GM12872 (cell line): Measurements from ENCODE around the gene WDR38.

Experiments
- TF ChIP-seq, protein P1 (sequence below): IDR thresholded peaks from 3 replicates; pipeline ENCODE4 v1.5.1; 2011; ENCODE audit warnings: low read depth, mild to moderate bottlenecking, low read length, moderate library complexity; ENCODE audit not compliant: insufficient read depth

Gene WDR38

DNA sequence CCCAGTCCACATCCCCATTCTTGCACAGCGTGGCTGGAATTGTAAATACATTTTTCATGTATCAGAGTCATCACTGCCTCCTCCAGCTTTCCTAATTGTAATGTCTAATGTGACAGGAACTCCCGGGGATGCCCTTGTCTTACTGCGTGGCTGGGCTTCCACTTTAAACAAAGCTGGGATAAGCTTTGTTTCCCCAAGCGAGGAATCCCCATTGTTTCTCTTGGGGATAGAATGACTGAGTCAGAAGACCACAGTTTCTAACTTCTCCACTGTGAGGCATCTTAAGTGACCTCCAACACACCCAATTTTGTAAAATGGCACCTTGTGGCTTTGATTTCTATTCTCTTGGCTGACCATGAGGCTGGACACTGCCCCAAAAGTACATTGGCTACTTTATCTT is 31.1 kb downstream of the WDR38 start:
- TF ChIP-seq, protein P1, sequence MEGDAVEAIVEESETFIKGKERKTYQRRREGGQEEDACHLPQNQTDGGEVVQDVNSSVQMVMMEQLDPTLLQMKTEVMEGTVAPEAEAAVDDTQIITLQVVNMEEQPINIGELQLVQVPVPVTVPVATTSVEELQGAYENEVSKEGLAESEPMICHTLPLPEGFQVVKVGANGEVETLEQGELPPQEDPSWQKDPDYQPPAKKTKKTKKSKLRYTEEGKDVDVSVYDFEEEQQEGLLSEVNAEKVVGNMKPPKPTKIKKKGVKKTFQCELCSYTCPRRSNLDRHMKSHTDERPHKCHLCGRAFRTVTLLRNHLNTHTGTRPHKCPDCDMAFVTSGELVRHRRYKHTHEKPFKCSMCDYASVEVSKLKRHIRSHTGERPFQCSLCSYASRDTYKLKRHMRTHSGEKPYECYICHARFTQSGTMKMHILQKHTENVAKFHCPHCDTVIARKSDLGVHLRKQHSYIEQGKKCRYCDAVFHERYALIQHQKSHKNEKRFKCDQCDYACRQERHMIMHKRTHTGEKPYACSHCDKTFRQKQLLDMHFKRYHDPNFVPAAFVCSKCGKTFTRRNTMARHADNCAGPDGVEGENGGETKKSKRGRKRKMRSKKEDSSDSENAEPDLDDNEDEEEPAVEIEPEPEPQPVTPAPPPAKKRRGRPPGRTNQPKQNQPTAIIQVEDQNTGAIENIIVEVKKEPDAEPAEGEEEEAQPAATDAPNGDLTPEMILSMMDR: no peak

DNA sequence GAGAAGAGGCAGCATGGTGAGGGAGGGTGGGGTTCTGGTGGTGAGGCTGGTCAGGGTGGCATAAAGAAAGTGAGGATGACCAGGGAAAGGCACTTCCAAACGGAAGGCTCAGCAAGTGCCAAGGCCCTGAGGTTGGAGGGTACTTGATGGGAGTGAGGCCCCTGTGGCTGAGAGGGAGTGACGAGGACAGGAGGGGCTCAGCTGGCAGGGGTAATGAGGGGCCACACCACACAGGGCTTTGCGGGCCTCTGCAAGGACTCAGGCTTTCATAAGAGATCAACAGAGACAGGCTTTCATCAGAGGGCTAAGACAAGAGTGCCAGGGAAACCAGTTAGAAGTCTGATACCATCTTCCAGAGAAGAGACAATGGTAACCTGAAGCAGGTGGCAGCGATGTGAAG is 32.3 kb downstream of the WDR38 start:
- TF ChIP-seq, protein P1: no peak

DNA sequence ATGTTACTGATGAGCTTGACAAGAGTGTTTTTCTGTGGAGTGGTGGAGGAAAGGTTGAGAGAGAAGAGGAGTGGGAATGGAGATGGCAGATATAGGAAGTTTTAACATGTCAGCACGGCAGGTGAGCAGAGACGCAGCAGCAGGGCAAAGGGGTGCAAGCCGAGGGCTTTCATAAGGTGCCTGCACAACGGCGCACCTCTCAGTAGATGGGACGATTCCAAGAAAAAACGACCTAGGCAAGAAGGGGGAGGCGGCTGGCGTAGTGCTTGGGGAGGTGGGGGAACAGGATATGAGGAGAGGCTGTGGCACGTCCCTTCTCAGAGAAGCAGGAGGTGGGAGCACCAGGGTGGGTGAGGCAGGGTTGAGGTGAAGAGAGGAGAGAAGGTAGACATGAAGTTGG is 33.2 kb downstream of the WDR38 start:
- TF ChIP-seq, protein P1: no peak

DNA sequence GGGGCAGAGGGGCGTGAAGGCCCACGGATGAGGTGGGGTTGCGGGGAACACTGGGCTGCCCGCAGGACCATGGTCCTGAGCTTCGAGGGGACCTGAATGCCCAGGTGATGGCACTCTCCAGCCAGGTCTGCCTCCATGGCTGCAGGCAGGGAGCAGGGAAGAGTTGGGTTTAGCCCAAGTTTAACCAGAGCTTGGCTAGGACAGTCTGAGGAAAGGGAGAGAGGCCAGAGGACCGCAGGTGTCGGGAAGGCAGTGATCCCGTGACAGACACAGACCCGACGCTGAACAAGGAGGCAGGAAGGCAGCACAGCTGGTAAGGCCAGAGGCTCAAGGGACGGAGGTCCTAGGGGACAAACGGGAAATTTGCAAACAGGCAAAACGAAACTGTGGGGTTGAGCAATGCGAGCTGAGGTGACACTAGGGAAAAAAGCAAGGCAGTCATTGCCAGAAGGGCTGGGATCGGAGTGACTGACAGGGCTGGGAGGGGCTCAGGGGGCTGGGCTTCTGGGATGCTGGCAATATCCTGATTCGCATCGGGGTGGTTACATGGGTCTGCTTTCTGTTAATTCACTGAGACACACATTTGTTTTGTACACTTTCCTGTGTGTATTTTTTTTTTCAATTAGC is 33.7 kb downstream of the WDR38 start:
- TF ChIP-seq, protein P1: no peak

DNA sequence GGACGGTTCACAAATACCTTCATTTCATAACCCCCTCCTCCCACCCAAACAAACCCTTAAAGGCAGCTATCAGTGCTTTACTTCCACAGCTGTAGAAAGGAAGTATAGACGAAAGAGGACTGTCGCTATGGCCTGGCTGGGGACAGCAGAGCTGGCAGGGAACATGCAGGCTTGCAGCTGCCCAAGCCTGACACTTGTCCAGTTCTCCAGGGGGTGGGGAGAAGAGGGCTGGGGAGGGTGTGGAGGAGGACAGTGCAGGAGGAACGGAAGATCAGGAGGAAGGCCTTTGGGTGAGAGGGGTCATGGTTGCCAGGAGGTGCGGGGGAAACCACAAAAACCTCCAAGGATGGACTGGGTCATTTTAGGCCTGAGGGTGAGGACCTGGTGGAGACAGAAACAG is 34.6 kb downstream of the WDR38 start:
- TF ChIP-seq, protein P1: no peak

DNA sequence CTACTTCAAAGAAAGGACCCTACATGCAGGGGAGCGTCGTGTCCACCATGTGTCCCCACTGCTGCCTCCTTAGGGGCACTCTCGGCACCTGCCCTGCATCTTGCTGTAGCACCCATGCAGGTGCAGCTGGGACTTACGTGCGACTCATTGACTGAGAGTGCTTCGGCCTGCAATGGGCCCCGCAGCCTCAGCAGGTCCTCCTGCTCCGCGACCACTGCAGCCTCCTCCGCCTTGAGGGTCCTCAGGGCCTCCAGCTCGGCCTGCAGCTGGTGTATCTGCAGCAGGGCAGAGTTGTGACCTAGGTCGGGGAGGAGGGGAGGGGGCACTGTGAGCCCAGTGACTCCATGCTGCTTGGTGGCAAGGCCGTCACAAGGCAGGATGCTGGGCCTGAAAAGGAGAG is 35.7 kb downstream of the WDR38 start:
- TF ChIP-seq, protein P1: no peak

DNA sequence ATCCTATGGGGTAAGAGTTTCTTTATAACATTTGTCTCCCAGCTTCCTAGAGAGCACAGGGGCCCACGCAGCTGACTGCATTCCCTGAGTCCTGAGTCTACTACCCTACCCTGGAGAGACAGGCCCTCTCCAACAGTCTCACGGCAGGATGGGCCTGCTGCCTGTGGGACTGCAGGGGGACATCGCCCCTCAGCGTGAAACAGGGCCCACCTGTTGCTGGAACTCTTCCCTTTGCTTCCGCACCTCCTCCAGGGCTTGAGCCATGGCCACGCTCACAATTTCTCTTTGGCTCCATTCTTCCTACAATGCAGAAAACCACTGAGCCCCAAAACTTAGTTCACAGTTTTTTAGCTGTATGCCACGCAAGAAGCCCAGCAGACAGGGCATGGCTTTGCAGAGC is 36.9 kb downstream of the WDR38 start:
- TF ChIP-seq, protein P1: no peak
